ENCODE results near the gene GABRB3. TPM values are rescaled to one million over a fixed set of nuclear protein-coding genes. Genes with fewer than 3 reads are reported as not detected.
A peak's percentile ranks its signal among the peaks of the same experiment; 100 is the strongest.

GABRB3 gene
- polyA plus RNA-seq, 2 of the 4 experiments (the other 2 are of a cell fraction): 81.9 to 129 TPM

GRCh38 chr15:26628071-26628470, 144.8 kb downstream of the GABRB3 start (continued):
- no peak for TF ChIP-seq TP53 (CRISPR knock-in tag; IDR thresholded peaks at IDR 0.05)
- TF ChIP-seq JUNB (IDR thresholded peaks at IDR 0.05): peak; percentile 90
- no peak for TF ChIP-seq TFCP2L1 (CRISPR knock-in tag; IDR thresholded peaks at IDR 0.05)
- TF ChIP-seq E2F6 (IDR thresholded peaks at IDR 0.05; ENCODE audit: borderline replicate concordance, low read depth): no peak
- peak; percentile 58; the same call in 1 of the 2 replicates for TF ChIP-seq PBX3 (IDR thresholded peaks at IDR 0.05)
- TF ChIP-seq KDM5A (IDR thresholded peaks at IDR 0.05): no peak
- no peak for TF ChIP-seq PHF8 (IDR thresholded peaks at IDR 0.05; ENCODE audit: borderline replicate concordance, low read depth)
- TF ChIP-seq, protein P1, sequence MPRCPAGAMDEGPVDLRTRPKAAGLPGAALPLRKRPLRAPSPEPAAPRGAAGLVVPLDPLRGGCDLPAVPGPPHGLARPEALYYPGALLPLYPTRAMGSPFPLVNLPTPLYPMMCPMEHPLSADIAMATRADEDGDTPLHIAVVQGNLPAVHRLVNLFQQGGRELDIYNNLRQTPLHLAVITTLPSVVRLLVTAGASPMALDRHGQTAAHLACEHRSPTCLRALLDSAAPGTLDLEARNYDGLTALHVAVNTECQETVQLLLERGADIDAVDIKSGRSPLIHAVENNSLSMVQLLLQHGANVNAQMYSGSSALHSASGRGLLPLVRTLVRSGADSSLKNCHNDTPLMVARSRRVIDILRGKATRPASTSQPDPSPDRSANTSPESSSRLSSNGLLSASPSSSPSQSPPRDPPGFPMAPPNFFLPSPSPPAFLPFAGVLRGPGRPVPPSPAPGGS (IDR thresholded peaks at IDR 0.05): no peak; the same call in 2 of the 3 replicates
- TF ChIP-seq HMGXB4 (CRISPR knock-in tag; IDR thresholded peaks at IDR 0.05; ENCODE audit: borderline replicate concordance): no peak
- TF ChIP-seq HOXA7 (CRISPR knock-in tag; IDR thresholded peaks at IDR 0.05): peak; percentile 74; the same call in 1 of the 2 replicates
- TF ChIP-seq KDM1A (IDR thresholded peaks at IDR 0.05; ENCODE audit: low read depth): no peak
- TF ChIP-seq RAD21 (conservative IDR thresholded peaks at IDR 0.05 in 1 of 2, IDR thresholded peaks at IDR 0.05 in 1 of 2): peak; percentile 45 to 59
- no peak for TF ChIP-seq RFX5 (IDR thresholded peaks at IDR 0.05)
- peak; percentile 38 for TF ChIP-seq ZFP36 (IDR thresholded peaks at IDR 0.05; ENCODE audit: borderline replicate concordance, partially characterized antibody)
- TF ChIP-seq HOXB5 (CRISPR knock-in tag; IDR thresholded peaks at IDR 0.05): 0 out of 2 replicates have a peak, but pooled peaks have one; percentile 8
- TF ChIP-seq EP300 (IDR thresholded peaks at IDR 0.05): peak; percentile 88 to 89; a peak in 4 of 5 replicates
- TF ChIP-seq RNF2 (IDR thresholded peaks at IDR 0.05; ENCODE audit: borderline replicate concordance, low read depth): no peak
- TF ChIP-seq CHD4 (IDR thresholded peaks at IDR 0.05; ENCODE audit: borderline replicate concordance): no peak

DNA sequence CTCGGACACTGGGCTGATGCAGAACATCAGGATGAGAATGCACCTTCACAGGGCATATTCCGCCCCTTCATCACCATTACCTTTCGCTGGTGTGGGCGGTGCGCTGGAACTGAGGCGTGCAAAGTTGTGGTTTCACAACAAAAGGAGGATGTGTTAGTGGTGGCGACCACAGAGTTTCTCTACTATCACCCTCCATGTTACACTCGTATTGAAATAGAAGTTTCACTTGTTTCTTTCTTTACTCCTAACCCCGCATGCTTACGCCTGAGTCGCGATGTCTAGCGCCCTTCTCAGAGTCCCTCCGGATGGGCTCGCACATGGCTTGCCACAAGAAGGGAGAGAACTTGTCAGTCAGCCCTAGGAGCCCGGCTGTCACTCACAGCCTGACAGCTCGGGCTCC, 148.7 kb downstream of the GABRB3 start:
- peak overlapping the region; percentile 97 to 98 for H3K27ac ChIP-seq
- ATAC-seq (no peak), DNase-seq (ENCODE audit: low read depth in 1 of 2, low spot score in 1 of 2) (no peak), FAIRE-seq (no peak)
- H3K9me3 ChIP-seq: peaks cover 13% of the 10 kb centered on the region
- no peak overlapping the region for H3K4me3 ChIP-seq
- no peak overlapping the region; the same call in 2 of the 3 replicates for H3K4me2 ChIP-seq
- ChIA-PET CTCF (no interaction called here), POLR2A (no interaction called here)
- TF ChIP-seq RARB (CRISPR knock-in tag; IDR thresholded peaks at IDR 0.05): no peak
- TF ChIP-seq TP53 (CRISPR knock-in tag; IDR thresholded peaks at IDR 0.05): no peak
- TF ChIP-seq FOXS1 (CRISPR knock-in tag; IDR thresholded peaks at IDR 0.05): no peak
- TF ChIP-seq TFCP2L1 (CRISPR knock-in tag; IDR thresholded peaks at IDR 0.05): no peak
- no peak for TF ChIP-seq CEBPB (IDR thresholded peaks at IDR 0.05)
- no peak for TF ChIP-seq ESRRA (IDR thresholded peaks at IDR 0.05; ENCODE audit: borderline replicate concordance, low read length)
- TF ChIP-seq FOSB (CRISPR knock-in tag; IDR thresholded peaks at IDR 0.05): no peak
- TF ChIP-seq ZC3H11A (IDR thresholded peaks at IDR 0.05): no peak
- no peak for TF ChIP-seq NR3C1 (IDR thresholded peaks at IDR 0.05)
- TF ChIP-seq, protein P1 (IDR thresholded peaks at IDR 0.05): no peak
- no peak for TF ChIP-seq NFE2L2 (conservative IDR thresholded peaks at IDR 0.05; ENCODE audit: low read length)
- WGBS (ENCODE audit: missing lambda C conversion rate): 76% methylated on average over 17 of the region's 17 CpGs
- peaks cover 70% of the 10 kb centered on the region for H3K4me1 ChIP-seq
